Left kidney (tissue), 2 donors: ENCODE measurements around the gene GPC3. TPM values are rescaled to one million over a fixed set of nuclear protein-coding genes. Genes with fewer than 3 reads are reported as not detected.

ENCODE experiments used
- DNase-seq: peaks from one replicate; pipeline ENCODE4 v3.0.0-alpha.2; 2013
- polyA plus RNA-seq: library from polyadenylated mRNA; unstranded; fragments of 120-200 nt; gene quantifications from one replicate; pipeline ENCODE4 v1.2.1, GENCODE V29; 2013; ENCODE audit not compliant: insufficient read length

Gene GPC3
- polyA plus RNA-seq, 1 donor: 1,367 TPM

GRCh38 chrX:133568109-133568508 lies 417.3 kb downstream of the GPC3 start:
- no peak for DNase-seq

GRCh38 chrX:133566876-133567275 lies 418.5 kb downstream of the GPC3 start:
- DNase-seq: no peak

- no peak for DNase-seq
Observed at GRCh38 chrX:133563705-133564104, 421.7 kb downstream of the GPC3 start.

- DNase-seq: no peak
Observed at GRCh38 chrX:133561251-133561650, 424.1 kb downstream of the GPC3 start.

GRCh38 chrX:133559909-133560308 lies 425.5 kb downstream of the GPC3 start:
- DNase-seq: no peak

- DNase-seq: no peak
Observed at GRCh38 chrX:133555782-133556458, 429.5 kb downstream of the GPC3 start.

- DNase-seq: no peak
Observed at GRCh38 chrX:133550665-133551485, 434.5 kb downstream of the GPC3 start.

- DNase-seq: no peak
Observed at GRCh38 chrX:133549295-133549933, 436.0 kb downstream of the GPC3 start.

- no peak for DNase-seq
Observed at GRCh38 chrX:133546441-133546840, 439.0 kb downstream of the GPC3 start.

- no peak for DNase-seq
Observed at GRCh38 chrX:133544778-133545177, 440.6 kb downstream of the GPC3 start.

GRCh38 chrX:133544115-133544514 lies 441.3 kb downstream of the GPC3 start:
- no peak for DNase-seq

- DNase-seq: no peak
Observed at GRCh38 chrX:133543654-133544053, 441.7 kb downstream of the GPC3 start.

- DNase-seq: no peak
Observed at GRCh38 chrX:133542476-133542875, 442.9 kb downstream of the GPC3 start.

- DNase-seq: no peak
Observed at GRCh38 chrX:133541021-133541420, 444.4 kb downstream of the GPC3 start.

GRCh38 chrX:133538148-133538547 lies 447.2 kb downstream of the GPC3 start:
- no peak for DNase-seq

- no peak for DNase-seq
Observed at GRCh38 chrX:133537142-133537541, 448.3 kb downstream of the GPC3 start.

- no peak for DNase-seq
Observed at GRCh38 chrX:133535066-133535465, 450.3 kb downstream of the GPC3 start.

- DNase-seq: no peak
Observed at GRCh38 chrX:133534172-133534571, 451.2 kb downstream of the GPC3 start.

- no peak for DNase-seq
Observed at GRCh38 chrX:133533249-133533648, 452.1 kb downstream of the GPC3 start.

- no peak for DNase-seq
Observed at GRCh38 chrX:133530960-133531359, 454.4 kb downstream of the GPC3 start.

- no peak for DNase-seq
Observed at GRCh38 chrX:133529578-133529977, 455.8 kb downstream of the GPC3 start.

GRCh38 chrX:133527825-133528224 lies 457.6 kb downstream of the GPC3 start:
- no peak for DNase-seq

GRCh38 chrX:133527415-133527814 lies 458.0 kb downstream of the GPC3 start:
- DNase-seq: no peak
